GM23248 (cell line): ENCODE data around the gene OR10R2. TPM values are rescaled to one million over a fixed set of nuclear protein-coding genes. Genes with fewer than 3 reads are reported as not detected.

ENCODE experiments used
- DNase-seq: peaks from one replicate; pipeline ENCODE4 v3.0.0-alpha.2; 2015
- H2AFZ ChIP-seq: fragments of 200-600 bp; sonication (generic); 2 replicates; pipeline ENCODE4 v1.6.1; 2016; ENCODE audit warnings: antibody characterized with exemption
- H3F3A ChIP-seq: fragments of 200-600 bp; sonication (generic); 2 replicates; pipeline ENCODE4 v1.6.1; 2016; ENCODE audit warnings: mild to moderate bottlenecking, antibody characterized with exemption, mixed run types; ENCODE audit not compliant: insufficient read depth
- H3K27ac ChIP-seq: fragments of 200-600 bp; sonication (generic); 2 replicates; pipeline ENCODE4 v1.5.1; 2016; ENCODE audit warnings: mild to moderate bottlenecking
- H3K27me3 ChIP-seq: fragments of 200-600 bp; sonication (generic); replicated peaks from 2 replicates; pipeline ENCODE4 v1.6.1; 2016; ENCODE audit warnings: mild to moderate bottlenecking; ENCODE audit not compliant: insufficient read depth
- H3K36me3 ChIP-seq: fragments of 200-600 bp; sonication (generic); 2 replicates; pipeline ENCODE4 v1.6.1; 2016; ENCODE audit warnings: low read depth, mild to moderate bottlenecking
- H3K4me1 ChIP-seq: fragments of 200-600 bp; sonication (generic); 2 replicates; pipeline ENCODE4 v1.6.1; 2016; ENCODE audit warnings: mild to moderate bottlenecking; ENCODE audit not compliant: insufficient read depth
- H3K4me2 ChIP-seq: fragments of 200-600 bp; sonication (generic); one replicate; pipeline ENCODE4 v1.6.1; 2016; ENCODE audit warnings: mild to moderate bottlenecking; ENCODE audit not compliant: unreplicated experiment
- H3K4me3 ChIP-seq: fragments of 200-600 bp; sonication (generic); 2 replicates; pipeline ENCODE4 v1.5.1; 2016; ENCODE audit warnings: mild to moderate bottlenecking
- H3K79me2 ChIP-seq: fragments of 200-600 bp; sonication (generic); 2 replicates; pipeline ENCODE4 v1.6.1; 2016; ENCODE audit warnings: mild to moderate bottlenecking; ENCODE audit not compliant: insufficient read depth
- H3K9ac ChIP-seq: fragments of 200-600 bp; sonication (generic); 2 replicates; pipeline ENCODE4 v1.6.1; 2016; ENCODE audit warnings: mild to moderate bottlenecking
- H3K9me2 ChIP-seq: fragments of 200-600 bp; sonication (generic); 2 replicates; pipeline ENCODE4 v1.6.1; 2016; ENCODE audit warnings: mixed run types, mild to moderate bottlenecking, moderate library complexity; ENCODE audit not compliant: insufficient read depth
- H3K9me3 ChIP-seq: fragments of 200-600 bp; sonication (generic); one replicate; pipeline ENCODE4 v1.6.1; 2017; ENCODE audit warnings: low read depth
- H4K20me1 ChIP-seq: fragments of 200-600 bp; sonication (generic); 2 replicates; pipeline ENCODE4 v1.6.0; 2016; ENCODE audit not compliant: insufficient read depth
- EZH2 ChIP-seq: fragments of 200-600 bp; sonication (generic); IDR thresholded peaks from 2 replicates; pipeline ENCODE4 v1.6.1; 2018; ENCODE audit warnings: antibody characterized with exemption, mild to moderate bottlenecking; ENCODE audit not compliant: insufficient read depth, poor library complexity, severe bottlenecking
- EZH2phosphoT487 ChIP-seq: fragments of 200-600 bp; sonication (generic); IDR thresholded peaks from 2 replicates; pipeline ENCODE4 v1.6.1; 2018; ENCODE audit warnings: antibody characterized with exemption, moderate library complexity, mild to moderate bottlenecking, low read depth; ENCODE audit not compliant: insufficient read depth
- WGBS, 2 experiments: methylation state at CpG; one replicate each; pipeline ENCODE4 v1.1.6; 2015 to 2017; ENCODE audit warnings: low lambda C conversion rate in 2 of 2, low coverage in 1 of 2; ENCODE audit errors: missing lambda C conversion rate in 2 of 2; 5-methylcytosine and 5-hydroxymethylcytosine counted together
- in situ Hi-C: fragments of 300-500 bp; cut with MboI; formaldehyde crosslinking; loops from 2 replicates; pipeline ENCODE4 v1.15.0; 2020
- polyA plus RNA-seq: library from polyadenylated mRNA; unstranded; fragments of >200 nt; fragmentation: Nextera tagmentation; extraction: Ambion mirVana; gene quantifications from 2 replicates; pipeline ENCODE4 v1.2.1, GENCODE V29; 2016
- total RNA-seq: library from RNA; depleted of rRNA; stranded (reverse); fragments of >200 nt; shearing (Covaris generic); gene quantifications from 2 replicates; pipeline ENCODE4 v1.2.3, GENCODE V29; 2014

OR10R2 gene
- total and polyA plus RNA-seq, 2 experiments from 2014 or later = not detected

GRCh38 chr1:158445376-158445775, 26.6 kb upstream of the OR10R2 start:
- TF ChIP-seq EZH2phosphoT487 (no peak), EZH2 (no peak)
- Histone ChIP-seq H3K27me3 (no peaks in the 10 kb centered on the region), H3K27ac (no peak overlapping the region), H3K9me3 (no peaks in the 10 kb centered on the region), H3K9me2 (no peaks in the 10 kb centered on the region), H2AFZ (no peak overlapping the region), H3K4me2 (no peak overlapping the region), H3K4me3 (no peak overlapping the region), H3F3A (no peaks in the 10 kb centered on the region), H4K20me1 (no peaks in the 10 kb centered on the region), H3K79me2 (no peaks in the 10 kb centered on the region), H3K36me3 (no peaks in the 10 kb centered on the region), H3K4me1 (no peaks in the 10 kb centered on the region), H3K9ac (no peak overlapping the region)
- no peak for DNase-seq
- in situ Hi-C loops = no loop called here
- 23 to 30% methylated on average over 4 of the region's 4 CpGs for WGBS, 2 experiments

GRCh38 chr1:158454537-158454936, 17.5 kb upstream of the OR10R2 start:
- Histone ChIP-seq H3K79me2 (no peaks in the 10 kb centered on the region), H3K4me2 (no peak overlapping the region), H3F3A (no peaks in the 10 kb centered on the region), H3K27me3 (no peaks in the 10 kb centered on the region), H3K4me1 (no peaks in the 10 kb centered on the region), H3K9ac (no peak overlapping the region), H3K27ac (no peak overlapping the region), H3K9me3 (no peaks in the 10 kb centered on the region), H3K4me3 (no peak overlapping the region), H4K20me1 (no peaks in the 10 kb centered on the region), H3K36me3 (no peaks in the 10 kb centered on the region), H2AFZ (no peak overlapping the region), H3K9me2 (no peaks in the 10 kb centered on the region)
- in situ Hi-C loops = no loop called here
- 21 to 30% methylated on average over 1 of the region's 1 CpG for WGBS, 2 experiments
- DNase-seq = no peak
- TF ChIP-seq EZH2phosphoT487 (no peak), EZH2 (no peak)

GRCh38 chr1:158457246-158457645, 14.8 kb upstream of the OR10R2 start:
- Histone ChIP-seq H3K4me1 (no peaks in the 10 kb centered on the region), H4K20me1 (no peaks in the 10 kb centered on the region), H3K36me3 (no peaks in the 10 kb centered on the region), H3K79me2 (no peaks in the 10 kb centered on the region), H3K27me3 (no peaks in the 10 kb centered on the region), H3K9ac (no peak overlapping the region), H3K27ac (no peak overlapping the region), H3F3A (no peaks in the 10 kb centered on the region), H3K4me2 (no peak overlapping the region), H3K9me2 (no peaks in the 10 kb centered on the region), H3K9me3 (no peaks in the 10 kb centered on the region), H2AFZ (no peak overlapping the region), H3K4me3 (no peak overlapping the region)
- in situ Hi-C loops = no loop called here
- no peak for TF ChIP-seq EZH2phosphoT487
- TF ChIP-seq EZH2 = no peak
- DNase-seq = no peak

GRCh38 chr1:158458263-158458662, 13.8 kb upstream of the OR10R2 start:
- Histone ChIP-seq H3K27me3 (no peaks in the 10 kb centered on the region), H3K27ac (no peak overlapping the region), H3F3A (no peaks in the 10 kb centered on the region), H3K9me2 (no peaks in the 10 kb centered on the region), H3K79me2 (no peaks in the 10 kb centered on the region), H3K36me3 (no peaks in the 10 kb centered on the region), H3K9ac (no peak overlapping the region), H3K4me1 (no peaks in the 10 kb centered on the region), H3K4me3 (no peak overlapping the region), H2AFZ (no peak overlapping the region), H4K20me1 (no peaks in the 10 kb centered on the region), H3K4me2 (no peak overlapping the region), H3K9me3 (no peaks in the 10 kb centered on the region)
- in situ Hi-C loops = no loop called here
- no peak for TF ChIP-seq EZH2phosphoT487
- DNase-seq = no peak

DNA sequence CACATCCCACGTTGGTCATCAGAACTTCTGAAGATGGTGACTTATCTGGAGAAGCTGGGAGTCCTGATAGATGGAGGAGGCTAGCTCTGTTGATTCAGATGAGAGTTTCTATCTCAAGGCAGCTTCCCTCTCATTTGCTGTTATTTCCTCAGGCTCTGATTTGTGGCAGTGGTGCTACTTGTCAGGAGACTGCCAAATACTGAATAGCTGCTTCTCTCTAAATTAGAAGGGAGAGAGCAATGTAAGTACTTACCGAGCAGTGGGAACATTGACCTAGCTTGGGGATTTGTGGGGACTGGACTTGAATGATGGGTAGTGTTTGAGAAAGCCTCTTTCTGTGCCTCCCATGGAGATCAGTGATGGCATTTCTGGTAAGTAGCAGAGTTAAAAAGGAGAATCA, 10.5 kb upstream of the OR10R2 start, which contains the start of gene OR10K1:
TSS of gene OR10K1 (plus strand) at position 301 of the 400 bp plus-strand sequence. CDS start 3,728 bp downstream, outside the sequence.
- no peaks in the 10 kb centered on the region for H3K79me2 ChIP-seq
- H3F3A ChIP-seq = no peaks in the 10 kb centered on the region
- H3K27ac ChIP-seq = no peak within 1 kb of the TSS
- TF ChIP-seq EZH2phosphoT487 (no peak), EZH2 (no peak)
- H3K4me2 ChIP-seq = no peak within 1 kb of the TSS
- H2AFZ ChIP-seq = no peak within 1 kb of the TSS
- H3K4me3 ChIP-seq = no peak within 1 kb of the TSS
- no peaks in the 10 kb centered on the region for H4K20me1 ChIP-seq
- in situ Hi-C loops = no loop called here
- no peaks in the 10 kb centered on the region for H3K36me3 ChIP-seq
- no peaks in the 10 kb centered on the region for H3K27me3 ChIP-seq
- H3K9ac ChIP-seq = no peak within 1 kb of the TSS
- no peaks in the 10 kb centered on the region for H3K4me1 ChIP-seq
- H3K9me3 ChIP-seq = no peaks in the 10 kb centered on the region
- H3K9me2 ChIP-seq = no peaks in the 10 kb centered on the region
- WGBS, 2 experiments = 0 to 3% methylated on average over 2 of the region's 2 CpGs
- no peak for DNase-seq
